Loucy (cell line): ENCODE measurements around the gene THBS1.

Experiments used
- EZH2phosphoT487 ChIP-seq: fragments of 200-600 bp; IDR thresholded peaks from 2 replicates; pipeline ENCODE4 v1.6.1; 2018; ENCODE audit warnings: antibody characterized with exemption, mild to moderate bottlenecking, moderate library complexity, borderline replicate concordance
- TF ChIP-seq, protein P1 (sequence below): fragments of 200-600 bp; sonication (generic); conservative IDR thresholded peaks from 2 replicates; pipeline ENCODE4 v1.5.1; 2014; ENCODE audit warnings: mild to moderate bottlenecking, antibody characterized with exemption, low read length

DNA sequence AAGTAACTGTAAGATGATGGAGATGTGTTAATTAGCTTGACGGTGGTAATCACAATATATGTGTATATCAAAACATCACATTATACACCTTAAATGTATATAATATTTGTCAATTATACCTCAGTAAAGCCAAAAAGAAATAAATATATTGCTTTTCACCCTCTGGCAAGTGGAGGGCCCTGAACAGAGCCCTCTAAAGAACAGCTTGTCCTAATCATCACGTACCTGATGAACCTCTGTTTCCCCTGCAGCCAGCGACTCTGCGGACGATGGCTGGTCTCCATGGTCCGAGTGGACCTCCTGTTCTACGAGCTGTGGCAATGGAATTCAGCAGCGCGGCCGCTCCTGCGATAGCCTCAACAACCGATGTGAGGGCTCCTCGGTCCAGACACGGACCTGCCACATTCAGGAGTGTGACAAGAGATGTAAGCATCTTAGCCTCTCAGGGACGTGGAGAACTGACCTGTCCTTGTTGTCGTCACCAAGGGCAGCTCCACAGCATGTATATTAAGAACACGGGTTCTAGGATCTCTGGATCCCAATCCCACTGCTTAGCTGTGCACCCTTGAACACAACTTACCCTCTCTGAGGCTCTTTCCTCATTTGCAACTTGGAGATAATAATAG lies 6.3 kb downstream of the THBS1 start:
- TF ChIP-seq, protein P1, sequence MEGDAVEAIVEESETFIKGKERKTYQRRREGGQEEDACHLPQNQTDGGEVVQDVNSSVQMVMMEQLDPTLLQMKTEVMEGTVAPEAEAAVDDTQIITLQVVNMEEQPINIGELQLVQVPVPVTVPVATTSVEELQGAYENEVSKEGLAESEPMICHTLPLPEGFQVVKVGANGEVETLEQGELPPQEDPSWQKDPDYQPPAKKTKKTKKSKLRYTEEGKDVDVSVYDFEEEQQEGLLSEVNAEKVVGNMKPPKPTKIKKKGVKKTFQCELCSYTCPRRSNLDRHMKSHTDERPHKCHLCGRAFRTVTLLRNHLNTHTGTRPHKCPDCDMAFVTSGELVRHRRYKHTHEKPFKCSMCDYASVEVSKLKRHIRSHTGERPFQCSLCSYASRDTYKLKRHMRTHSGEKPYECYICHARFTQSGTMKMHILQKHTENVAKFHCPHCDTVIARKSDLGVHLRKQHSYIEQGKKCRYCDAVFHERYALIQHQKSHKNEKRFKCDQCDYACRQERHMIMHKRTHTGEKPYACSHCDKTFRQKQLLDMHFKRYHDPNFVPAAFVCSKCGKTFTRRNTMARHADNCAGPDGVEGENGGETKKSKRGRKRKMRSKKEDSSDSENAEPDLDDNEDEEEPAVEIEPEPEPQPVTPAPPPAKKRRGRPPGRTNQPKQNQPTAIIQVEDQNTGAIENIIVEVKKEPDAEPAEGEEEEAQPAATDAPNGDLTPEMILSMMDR = no peak
- no peak for TF ChIP-seq EZH2phosphoT487
